HEK293 (cell line): Measurements from ENCODE around the gene PDHX.

Experiments used
- ZNF341 ChIP-seq: fragments of 450-650 bp; formaldehyde crosslinking; IDR thresholded peaks from 2 replicates; pipeline ENCODE4; 2016; ENCODE audit warnings: low read depth, missing biosample characterization, missing genetic modification characterization
- TF ChIP-seq, protein P1 (sequence below): fragments of 450-650 bp; formaldehyde crosslinking; IDR thresholded peaks from 2 replicates; pipeline ENCODE4 v1.5.1; 2016; ENCODE audit warnings: missing biosample characterization, missing genetic modification characterization

DNA sequence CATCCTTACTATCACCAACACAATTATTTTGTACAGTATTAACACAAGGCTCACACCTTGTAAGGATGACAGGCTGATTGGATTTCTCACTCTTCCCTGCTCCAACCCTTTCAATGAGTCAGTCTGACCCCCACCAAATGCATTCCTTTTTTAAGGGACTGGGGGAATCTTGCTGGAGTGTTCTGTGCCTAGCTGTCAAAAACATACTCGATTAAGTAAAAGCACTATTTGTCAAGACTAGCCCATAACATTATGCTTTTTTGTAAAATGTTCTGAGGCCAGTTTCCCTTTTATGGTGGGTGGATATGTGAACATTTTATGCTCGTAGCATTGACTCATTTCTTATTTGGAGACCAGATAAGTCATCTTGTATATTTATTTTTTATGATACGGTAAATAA lies 87.2 kb downstream of the PDHX start:
- no peak for TF ChIP-seq ZNF341 (tag by site-specific recombination)
- TF ChIP-seq, protein P1, sequence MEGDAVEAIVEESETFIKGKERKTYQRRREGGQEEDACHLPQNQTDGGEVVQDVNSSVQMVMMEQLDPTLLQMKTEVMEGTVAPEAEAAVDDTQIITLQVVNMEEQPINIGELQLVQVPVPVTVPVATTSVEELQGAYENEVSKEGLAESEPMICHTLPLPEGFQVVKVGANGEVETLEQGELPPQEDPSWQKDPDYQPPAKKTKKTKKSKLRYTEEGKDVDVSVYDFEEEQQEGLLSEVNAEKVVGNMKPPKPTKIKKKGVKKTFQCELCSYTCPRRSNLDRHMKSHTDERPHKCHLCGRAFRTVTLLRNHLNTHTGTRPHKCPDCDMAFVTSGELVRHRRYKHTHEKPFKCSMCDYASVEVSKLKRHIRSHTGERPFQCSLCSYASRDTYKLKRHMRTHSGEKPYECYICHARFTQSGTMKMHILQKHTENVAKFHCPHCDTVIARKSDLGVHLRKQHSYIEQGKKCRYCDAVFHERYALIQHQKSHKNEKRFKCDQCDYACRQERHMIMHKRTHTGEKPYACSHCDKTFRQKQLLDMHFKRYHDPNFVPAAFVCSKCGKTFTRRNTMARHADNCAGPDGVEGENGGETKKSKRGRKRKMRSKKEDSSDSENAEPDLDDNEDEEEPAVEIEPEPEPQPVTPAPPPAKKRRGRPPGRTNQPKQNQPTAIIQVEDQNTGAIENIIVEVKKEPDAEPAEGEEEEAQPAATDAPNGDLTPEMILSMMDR (tag by site-specific recombination): no peak
